ENCODE measurements around the gene GRB2. TPM values are rescaled to one million over a fixed set of nuclear protein-coding genes. Genes with fewer than 3 reads are reported as not detected.

Gene GRB2
- total and polyA plus RNA-seq, 2 of the 8 experiments (the other 6 are each of a cell fraction or from before 2014, with no cell fraction given) = 44.2 to 101 TPM

GRCh38 chr17:75371981-75372380, 33.5 kb downstream of the GRB2 start (continued):
- TF ChIP-seq SAP30 (IDR thresholded peaks at IDR 0.05; ENCODE audit: insufficient read depth, insufficient replicate concordance, low read length) (no peak), GTF2F1 (IDR thresholded peaks at IDR 0.05; ENCODE audit: borderline replicate concordance, low read depth, low read length) (no peak), ZNF274 (IDR thresholded peaks at IDR 0.05; ENCODE audit: borderline replicate concordance, extremely low read depth, low read length) (no peak), RAD21 (IDR thresholded peaks at IDR 0.05 in 1 of 2, conservative IDR thresholded peaks at IDR 0.05 in 1 of 2; ENCODE audit: low read depth in 2 of 2, low read length in 2 of 2) (no peak), CHD2 (IDR thresholded peaks at IDR 0.05; ENCODE audit: low read length) (no peak)

Data from H1 (cell line).